IPS-NIHi7 (cell line): ENCODE measurements around the gene ZNF521.

Source experiments
- DNase-seq: peaks from one replicate; pipeline ENCODE4 v3.0.0; 2012; ENCODE audit warnings: mixed read lengths; ENCODE audit errors: extremely low spot score

ZNF521 gene

DNA sequence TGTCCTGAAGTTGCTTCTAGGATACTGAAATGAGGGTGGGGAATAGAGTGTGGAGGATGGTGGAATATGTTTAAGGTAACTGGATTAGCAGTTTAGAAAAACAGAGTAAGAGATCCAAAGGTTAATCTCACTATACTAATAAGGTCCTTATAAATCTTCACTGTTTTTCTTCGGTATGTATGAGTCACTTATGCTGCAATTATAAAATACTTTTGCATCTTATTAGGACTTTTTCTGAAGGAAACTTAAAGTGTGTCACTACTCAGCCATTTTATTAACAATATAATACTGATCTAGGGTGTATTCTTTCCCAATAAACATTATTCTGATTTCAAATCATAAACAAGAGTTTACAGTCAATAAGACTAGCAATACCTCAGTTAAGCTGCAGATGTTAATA is 182.3 kb downstream of the ZNF521 start:
- no peak for DNase-seq

DNA sequence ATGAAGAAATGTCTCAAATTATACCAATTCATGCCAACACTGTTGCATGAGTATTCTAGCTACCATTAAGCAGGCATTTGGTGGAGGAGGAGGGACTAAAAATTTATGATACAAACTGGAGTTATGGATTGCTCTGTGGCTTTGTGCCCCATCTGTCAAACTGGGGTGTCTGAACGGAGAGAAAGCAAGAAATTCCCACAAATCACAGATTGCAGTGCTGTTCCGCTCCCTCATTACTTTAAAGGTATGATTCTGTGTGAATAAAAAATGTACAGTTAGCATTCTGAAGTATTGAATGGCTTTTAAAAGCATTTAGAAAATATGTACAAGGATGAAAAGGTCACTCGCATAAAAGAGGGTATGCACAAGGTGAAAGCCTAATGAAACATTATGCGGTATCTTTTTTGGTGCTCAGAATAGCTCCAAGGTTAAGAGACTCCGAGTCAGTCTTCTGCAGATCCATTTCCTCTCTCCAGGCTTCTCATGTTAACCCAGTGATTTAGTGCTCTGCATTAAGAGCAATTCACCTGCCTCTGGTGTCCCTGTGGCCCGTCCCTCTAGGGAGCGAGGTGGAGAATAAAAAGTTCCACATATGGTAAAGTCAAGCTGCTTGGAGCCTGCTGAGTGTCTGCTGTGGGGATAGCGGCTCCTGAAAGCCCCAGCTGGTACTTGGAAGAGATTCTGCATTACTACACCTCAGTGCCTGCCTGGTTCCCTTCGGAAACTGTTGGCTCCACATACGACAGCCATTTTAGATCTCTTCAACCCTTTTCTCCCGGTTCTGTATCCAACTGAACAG is 184.2 kb downstream of the ZNF521 start:
- DNase-seq, result peak; percentile 22

DNA sequence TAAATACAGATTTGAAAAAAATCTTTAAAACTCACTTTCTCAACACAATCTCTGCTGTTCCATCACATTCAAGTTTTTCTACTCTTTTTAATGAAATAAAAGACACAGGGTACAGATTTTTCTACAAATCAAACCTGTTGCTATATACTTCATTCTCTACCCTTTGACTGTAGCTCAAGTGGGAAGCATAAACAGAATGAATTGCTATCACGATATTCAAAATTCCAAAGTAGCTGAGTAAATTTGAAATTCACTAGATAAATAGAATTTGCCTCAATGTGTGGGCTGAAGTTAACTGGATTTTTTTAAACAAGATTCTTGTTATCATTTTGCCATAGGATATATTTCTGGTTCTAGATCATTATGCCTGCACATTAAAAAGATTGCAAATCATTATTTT is 185.9 kb downstream of the ZNF521 start:
- no peak for DNase-seq

DNA sequence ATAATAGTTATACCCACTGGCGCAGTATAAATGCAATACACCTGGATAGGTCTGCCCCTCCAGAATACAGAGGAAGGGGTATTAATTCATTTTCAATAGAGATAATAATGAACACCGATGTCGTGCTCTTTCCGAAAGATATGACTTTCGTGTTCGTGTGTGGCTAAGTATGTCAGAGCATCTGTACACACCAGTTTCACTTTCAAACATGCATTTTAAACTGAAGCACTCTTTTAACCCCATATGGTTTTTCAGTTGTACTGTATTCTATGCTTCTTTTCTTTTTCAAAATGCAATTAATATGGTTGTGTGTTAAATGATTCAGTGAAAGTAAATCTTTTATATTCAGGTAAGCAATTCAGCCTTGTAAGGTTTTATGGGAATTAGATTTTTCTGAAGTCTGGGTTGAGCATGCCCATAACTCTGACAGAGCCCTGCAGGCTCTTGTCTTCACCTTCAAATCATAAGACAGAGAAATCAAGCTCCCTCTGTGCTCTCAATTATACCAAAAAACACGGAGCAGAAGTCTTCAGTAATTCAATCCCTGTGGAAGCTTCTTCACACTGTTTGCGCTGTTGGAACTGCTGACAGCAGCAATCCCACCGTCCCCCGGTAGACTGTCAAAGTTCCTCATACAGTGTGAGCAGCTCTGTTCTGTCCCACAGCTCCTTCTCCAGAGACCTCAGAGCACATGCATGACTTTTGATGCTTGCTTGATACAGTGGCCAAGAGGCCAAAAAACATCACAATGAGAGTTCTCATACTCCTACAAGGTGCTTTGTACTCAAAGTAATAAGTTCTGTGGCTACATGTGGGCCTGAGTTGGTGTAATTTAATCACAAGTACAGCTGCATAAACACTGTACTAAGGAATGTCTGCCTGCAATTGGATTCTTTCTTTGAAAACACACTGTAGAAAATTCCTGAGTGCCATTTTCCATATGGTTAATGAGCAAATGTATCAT is 186.8 kb downstream of the ZNF521 start:
- DNase-seq, result no peak

DNA sequence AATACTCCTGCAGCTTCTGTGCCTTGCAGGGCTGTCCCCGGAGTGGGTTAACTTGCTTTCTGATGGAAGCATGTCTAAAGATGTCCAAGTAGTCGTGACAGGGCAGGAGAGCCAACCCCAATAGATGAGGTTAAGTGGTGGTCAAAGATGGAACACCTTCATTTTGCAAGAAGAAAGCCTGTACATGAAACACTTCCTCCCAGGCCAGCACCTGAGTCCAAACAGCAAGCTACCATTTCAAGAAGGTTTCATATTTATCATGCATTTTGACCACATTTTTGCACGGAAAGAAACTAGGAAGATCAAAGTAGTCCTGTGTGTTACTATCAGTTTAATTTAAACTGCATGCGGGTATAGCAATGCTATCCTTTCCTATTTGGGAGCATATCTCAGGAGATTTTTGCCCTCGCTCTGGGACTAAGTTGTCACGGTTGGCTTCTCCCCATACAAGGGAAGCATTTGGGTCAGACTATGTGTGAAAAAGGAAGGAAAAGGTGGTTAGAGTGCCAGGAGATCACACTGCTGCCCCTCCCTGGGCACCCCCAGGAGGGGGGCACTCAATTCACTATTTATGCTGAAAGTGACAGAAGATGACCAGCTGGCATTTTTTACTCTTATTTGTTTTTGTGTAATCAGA is 187.6 kb downstream of the ZNF521 start:
- no peak for DNase-seq

GRCh38 chr18:25153426-25153825 is 198.5 kb downstream of the ZNF521 start:
- no peak for DNase-seq

DNA sequence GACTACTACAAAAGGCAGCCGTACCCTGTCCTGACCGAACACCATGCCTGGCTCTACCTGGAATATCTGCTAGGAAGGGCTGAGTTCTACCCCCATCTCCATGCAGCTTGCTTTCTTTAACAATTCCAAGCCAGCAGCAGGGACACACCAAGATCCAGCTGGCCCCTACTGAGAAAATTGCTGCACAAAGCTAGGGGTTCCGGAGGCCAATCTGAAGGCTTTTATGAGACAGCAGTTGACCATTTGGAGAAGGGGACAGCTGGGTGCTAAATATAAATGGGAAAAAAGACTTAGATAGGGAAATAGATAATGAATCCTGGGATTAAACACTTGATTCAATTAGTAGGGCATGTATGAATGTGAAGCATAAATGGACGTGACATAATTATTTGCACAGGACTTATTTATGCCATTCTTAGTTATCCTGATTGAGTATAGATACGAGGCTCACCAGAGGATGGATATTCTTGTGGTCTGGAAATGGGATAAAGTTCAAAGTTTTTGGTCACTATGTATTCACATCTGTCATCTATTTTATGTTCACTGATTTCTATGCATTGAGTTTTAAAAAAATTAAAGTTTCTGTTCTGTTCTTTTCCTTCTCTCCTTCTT is 204.0 kb downstream of the ZNF521 start:
- DNase-seq, result no peak

GRCh38 chr18:25146512-25146910 is 205.5 kb downstream of the ZNF521 start:
- no peak for DNase-seq

DNA sequence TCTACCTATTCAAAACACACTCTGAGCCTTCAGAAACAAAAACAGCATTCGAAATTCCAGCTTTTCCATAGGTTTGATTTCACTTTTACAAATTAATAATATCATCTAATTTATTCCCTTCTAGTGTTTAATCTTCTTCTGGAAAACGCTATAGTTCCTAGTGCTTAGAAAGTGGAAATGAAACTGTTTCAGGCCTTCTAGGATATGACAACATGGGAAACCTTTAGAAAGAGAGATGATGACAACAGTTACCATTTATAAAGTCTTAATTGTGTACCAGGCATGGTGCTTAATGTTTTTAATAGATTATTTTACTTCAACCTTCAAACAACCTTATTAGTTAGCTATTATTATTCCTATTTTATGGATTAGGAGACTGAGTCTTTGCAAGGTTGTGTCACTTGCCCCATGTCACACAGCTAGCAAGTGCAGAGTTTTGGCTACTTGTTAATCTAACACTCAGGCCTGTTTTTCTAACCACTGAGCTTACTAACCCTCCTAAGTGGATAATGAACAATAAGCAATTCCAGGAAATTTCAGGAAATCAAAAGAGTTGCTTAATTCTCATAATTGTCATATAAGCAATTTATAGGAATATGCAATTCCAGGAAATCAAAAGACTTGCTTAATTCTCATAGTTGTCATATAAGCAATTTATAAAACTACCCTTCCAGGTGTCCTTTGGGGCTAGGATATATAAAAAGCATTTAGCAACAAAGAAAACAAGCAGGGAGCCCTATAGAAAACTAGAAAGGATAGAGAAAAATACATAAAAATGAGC is 206.0 kb downstream of the ZNF521 start:
- DNase-seq, result no peak

DNA sequence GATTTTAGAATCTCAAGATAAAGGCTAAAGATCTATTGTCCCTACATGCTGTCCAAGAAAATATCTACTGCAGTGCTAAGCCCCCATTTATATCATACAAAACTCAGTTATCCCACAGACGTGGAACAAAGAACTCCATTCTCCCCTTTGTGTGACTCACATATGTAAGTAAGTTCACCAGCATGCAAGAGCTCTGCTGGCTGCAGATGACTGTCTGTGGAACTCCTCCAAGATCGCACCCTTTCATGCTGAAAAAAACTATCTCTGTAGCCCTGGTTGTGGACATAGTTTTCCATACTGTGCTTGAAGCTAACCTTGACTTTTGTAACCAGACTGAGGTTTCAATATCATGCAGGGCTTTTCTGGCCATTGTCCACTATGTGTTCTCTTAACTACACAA is 207.1 kb downstream of the ZNF521 start:
- no peak for DNase-seq

DNA sequence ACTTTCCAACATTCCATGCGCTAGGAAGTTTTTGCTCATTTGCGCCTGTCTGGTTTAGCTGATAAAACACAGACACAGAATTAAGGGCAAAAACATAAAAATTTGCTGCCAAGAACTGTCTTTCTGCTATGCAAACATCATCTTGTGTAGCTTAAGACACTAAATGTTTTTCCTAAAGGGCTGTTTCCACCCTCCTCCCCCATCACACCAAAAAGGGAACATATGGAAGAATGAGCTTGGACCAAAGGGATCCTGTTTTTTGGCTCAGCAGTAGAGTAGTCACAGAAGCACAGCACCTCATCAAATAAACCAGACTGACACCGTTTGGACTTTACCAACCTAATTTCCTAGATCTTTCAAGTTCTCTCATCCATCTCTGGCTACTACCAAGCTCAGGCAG is 210.1 kb downstream of the ZNF521 start:
- no peak for DNase-seq

GRCh38 chr18:25141399-25141798 is 210.6 kb downstream of the ZNF521 start:
- DNase-seq, result no peak

GRCh38 chr18:25140962-25141308 is 211.0 kb downstream of the ZNF521 start:
- no peak for DNase-seq

DNA sequence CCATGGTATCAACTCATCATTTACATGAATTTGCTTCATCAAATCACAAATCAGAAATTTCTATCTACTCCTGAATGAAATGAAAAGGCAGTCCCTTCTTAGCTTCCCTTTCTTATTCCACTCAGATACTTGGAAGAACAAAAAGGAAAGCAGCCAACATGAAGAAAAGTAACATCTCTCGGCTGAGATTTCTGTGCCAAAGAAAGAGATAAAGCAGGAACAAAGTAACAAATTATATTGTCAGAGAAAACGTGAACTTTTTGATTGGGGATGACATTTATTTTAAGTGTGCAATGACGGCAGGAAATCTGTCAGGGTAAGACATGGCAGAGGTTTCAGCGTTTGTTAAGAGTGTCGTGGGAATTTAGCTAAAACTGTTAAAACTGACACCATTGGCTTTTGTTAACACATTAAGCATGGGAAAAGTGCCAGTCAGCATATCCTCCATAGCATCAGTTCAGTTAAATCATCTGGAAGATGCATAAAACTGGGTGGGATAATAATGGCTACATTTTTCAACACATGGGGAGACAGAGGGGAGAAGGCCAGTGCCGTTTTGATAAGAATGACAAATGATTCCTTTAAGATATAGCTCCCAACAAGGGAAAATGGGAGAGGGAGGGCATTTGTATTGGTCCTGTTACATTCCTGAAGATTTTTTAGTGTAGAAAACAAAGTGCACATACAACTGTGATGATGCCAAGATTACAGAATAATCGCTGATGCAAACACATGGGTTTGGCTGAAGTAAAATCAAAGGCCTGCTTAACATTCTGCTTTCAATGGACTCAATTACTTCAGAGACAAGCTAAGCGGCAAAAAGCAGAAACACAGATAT is 211.6 kb downstream of the ZNF521 start:
- no peak for DNase-seq

- DNase-seq, result no peak
These were observed 214.8 kb downstream of the ZNF521 start for GRCh38 chr18:25137197-25137472.

DNA sequence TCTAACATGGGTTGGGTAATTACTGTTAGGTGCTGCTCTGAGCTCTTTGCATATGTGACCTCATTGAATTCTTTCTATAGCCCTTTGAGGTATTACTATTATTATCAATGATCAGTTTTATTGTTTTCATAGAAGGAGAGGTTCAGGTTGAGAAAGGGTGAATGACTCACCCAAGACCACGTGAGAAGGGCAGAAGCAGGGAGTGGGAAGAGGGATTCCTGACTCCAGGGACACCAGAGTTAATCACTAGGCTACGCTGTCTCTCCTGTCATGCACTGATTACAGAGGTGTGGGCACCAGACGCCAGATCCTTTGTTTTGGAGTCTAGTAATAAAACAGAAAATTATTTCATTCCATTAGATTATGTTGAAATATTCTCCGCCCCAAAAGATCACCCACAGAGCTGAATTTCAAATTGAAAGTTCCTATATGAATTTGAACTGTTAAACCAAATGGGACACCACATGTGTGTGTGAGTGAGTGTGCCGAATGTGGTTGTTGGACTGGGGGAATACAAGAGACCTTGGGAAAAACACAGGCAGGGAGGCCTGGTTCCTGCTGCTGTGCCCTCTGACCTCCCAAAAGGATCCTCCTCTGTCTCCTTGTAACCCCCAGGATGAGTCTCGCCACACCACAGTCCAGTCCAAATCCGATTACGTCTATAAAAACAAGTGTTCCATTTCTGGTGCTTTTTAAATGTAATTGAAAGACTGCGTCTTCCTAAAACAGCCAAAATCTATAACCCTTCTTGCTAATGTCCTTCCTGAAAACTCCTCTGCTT is 215.4 kb downstream of the ZNF521 start:
- no peak for DNase-seq

DNA sequence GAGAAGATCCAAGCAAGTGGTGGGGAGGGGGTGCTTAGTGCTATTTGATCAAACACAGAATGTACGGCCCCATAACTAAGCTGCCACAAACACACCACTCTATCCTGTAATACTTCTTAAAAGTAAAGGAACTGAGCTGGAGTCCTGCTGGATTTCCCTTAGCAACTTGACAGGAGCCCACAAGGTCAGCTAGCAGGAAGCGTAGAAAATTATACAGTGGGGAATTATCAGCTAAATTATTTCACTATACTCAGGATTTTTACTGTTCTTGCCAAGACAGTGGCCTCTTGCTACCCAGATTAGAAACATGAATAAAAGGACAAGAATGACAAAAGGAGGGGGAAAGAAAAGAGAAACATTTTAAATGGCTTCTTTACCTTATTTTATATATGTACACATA is 217.1 kb downstream of the ZNF521 start:
- DNase-seq, result no peak

GRCh38 chr18:25133879-25134278 is 218.1 kb downstream of the ZNF521 start:
- no peak for DNase-seq

DNA sequence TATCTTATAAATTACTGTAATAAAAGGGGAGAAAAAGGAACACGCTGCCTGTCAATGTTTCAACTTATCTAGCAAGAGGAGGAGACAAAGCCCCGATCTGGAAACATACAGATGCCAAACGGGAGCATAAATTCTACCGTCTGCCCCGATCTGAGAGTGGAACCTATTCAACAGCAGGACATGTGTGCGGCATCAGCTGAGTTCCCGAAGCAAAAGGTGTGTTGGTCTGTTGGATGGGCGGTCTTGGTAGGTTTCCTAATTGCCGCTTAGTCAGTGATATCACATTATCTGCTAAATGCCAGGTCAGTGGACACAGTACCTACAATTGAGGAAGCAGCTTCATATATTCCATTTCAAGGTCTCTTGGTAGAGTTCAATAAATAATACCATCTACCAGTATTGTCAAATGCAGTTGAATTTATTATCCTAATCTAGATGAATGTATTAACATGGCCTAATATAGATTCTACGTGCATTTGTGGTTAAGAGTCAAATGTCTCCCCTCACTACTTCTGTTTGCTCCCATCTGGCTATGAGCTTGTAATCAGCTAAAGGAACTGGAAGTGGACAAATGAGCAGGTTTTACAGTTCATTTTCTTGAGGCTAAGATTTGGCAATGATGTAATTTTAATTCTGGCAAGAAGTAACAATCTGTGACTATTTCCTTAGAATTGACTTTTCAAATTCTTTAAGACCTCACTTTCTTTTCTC is 219.0 kb downstream of the ZNF521 start:
- no peak for DNase-seq
